Activated CD8-positive, alpha-beta memory T cell treated with anti-CD3 and anti-CD28 coated beads, Interleukin-2, amount 50 U/mL, for 4 hours (primary cell): ENCODE data around the gene LFNG.
"Not testable (repeated sequence)": the region's sequence is repeated elsewhere in the genome, so short reads cannot be mapped to it uniquely, and the experiment has no call there.

Experiments
- DNase-seq: peaks from one replicate; pipeline ENCODE4 v3.0.0-alpha.2; 2020

LFNG gene

DNA sequence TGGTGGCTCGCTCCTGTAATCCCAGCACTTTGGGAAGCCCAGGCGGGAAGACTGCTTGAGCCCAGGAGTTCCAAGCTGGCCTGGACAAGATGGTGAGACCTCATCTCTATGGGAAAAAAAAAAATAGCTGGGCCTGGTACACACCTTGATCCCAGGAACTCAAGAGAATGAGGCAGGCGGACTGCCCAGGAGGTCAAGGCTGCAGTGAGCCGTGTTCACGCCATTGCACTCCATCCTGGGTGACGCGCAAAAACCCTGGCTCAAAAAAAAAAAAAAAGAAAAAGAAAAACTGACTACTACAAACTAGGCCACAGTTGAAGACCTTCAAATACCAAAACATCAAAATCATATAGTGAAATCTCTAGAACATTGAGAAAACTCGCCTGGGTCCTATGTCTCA lies 31.8 kb downstream of the LFNG start:
- DNase-seq: no peak

DNA sequence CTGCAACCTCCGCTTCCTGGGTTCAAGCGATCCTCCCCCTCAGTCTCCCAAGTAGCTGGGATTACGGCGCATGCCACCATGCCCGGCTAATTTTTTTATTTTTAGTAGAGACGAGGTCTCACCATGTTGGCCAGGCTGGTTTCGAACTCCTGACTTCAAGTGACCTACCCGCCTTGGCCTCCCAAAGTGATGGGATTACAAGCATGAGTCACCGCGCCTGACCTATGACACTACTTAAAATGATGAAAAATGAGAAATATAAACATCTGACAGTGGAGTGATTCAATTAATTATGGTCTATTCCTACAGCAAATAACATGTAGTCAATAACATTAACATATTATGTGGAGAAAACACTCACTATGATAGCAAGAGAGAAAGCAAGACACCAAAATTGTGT lies 33.5 kb downstream of the LFNG start:
- no peak for DNase-seq

DNA sequence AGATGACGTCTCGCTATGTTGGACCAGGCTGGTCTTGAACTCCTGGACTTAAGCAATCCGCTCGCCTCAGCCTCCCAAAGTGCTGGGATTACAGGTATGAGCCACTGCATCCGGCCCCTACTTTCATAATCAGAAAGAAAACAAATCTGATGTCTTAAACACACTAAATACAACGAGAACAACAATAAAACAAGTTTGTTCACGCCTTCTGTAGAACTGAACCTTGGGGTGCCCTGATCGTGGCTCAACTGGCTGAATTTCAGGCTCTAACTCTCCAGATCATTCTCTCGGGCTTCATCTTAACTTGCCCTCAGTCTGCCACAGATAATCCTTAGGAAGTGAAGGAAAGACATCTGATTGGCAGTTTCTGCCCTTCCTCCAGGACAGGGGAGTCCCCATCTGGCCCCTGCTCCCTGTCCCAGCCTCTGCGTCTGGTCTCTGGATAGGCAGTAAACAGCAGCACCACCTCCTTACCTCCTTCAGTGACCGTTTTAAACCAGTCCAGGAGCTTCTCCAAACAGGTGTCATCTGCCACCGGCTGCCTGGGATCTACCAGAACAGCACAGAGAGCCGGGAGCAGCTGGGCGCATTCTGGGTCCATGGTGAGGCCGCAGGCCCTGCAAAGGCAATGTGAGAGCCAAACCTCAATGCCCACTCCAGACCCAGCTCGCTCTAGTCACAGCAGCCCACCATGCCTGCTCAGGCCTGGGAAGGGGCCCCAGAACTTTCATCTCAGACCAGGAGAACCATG lies 34.4 kb downstream of the LFNG start:
- no peak for DNase-seq

DNA sequence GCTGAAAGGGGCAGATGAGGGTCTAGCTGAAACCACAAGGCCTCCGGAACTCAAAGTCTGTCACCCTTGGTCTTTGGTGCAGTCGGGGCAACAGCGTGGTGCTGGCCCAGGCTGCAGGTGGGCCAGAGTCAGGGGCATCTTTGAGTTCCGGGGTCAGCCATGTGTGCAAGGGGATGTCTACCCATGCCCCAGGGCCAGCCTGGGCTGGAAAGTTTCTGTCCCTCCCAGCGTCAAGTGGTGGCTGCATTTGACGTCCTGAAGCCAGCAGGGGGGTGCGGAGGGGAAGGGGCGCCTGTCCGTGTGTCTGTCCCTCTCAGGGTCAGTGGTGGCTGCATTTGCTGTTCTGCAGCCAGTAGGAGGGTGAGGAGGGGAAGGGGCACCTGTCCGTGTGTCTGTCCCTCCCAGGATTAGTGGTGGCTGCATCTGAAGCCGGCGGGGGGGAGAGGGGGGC lies 35.1 kb downstream of the LFNG start:
- DNase-seq: no peak

DNA sequence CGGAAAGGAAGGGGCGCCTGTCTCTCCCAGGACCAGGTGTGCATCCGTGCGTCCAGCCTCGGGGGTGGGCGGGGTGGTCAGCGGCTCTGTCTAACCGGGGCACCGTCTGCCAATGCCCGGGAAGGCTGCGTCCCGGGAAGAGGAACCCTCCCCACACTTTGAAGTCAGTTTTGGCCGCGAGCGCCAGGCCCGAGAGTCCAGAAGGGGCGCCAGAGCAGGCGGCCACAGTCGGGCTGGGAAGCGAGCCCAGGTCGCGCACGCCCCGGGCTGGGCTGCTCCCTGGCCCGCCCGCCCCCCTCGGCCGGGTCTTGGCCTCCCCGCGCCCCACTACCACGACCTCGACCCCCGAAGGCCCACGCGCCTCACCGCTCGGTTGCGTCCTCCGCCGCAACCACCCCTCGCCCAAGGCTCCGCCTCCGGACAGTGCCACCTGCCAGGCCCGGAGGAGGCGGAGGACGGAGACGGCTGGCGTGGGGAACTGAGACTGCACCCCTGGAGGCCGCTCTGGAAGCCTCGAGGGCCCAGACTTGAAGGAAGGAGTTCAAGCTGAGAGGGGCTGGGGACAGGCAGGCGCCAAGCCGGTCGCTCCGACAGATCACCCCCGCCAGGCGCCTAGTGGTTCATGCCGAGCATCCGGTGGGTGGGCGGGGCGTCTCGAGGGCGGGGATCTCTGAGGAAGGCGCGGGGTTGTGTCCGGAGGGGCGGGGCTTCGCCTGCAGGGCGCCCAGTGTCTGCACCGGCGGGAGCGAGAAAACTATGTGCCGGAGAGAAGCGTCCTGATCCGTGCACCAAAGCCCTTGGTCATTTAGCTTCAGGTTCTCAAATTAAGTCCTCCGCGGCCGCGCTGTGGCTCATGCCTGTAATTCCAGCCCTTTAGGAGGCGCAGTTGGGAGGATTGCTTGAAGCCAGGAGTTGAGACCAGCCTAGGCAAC lies 35.8 kb downstream of the LFNG start, which contains the start of gene BRAT1:
TSS of gene BRAT1 (minus strand) at position 404 of the 932 bp plus-strand sequence. CDS start 1,093 bp downstream, outside the sequence.
- DNase-seq: peak; percentile 96

DNA sequence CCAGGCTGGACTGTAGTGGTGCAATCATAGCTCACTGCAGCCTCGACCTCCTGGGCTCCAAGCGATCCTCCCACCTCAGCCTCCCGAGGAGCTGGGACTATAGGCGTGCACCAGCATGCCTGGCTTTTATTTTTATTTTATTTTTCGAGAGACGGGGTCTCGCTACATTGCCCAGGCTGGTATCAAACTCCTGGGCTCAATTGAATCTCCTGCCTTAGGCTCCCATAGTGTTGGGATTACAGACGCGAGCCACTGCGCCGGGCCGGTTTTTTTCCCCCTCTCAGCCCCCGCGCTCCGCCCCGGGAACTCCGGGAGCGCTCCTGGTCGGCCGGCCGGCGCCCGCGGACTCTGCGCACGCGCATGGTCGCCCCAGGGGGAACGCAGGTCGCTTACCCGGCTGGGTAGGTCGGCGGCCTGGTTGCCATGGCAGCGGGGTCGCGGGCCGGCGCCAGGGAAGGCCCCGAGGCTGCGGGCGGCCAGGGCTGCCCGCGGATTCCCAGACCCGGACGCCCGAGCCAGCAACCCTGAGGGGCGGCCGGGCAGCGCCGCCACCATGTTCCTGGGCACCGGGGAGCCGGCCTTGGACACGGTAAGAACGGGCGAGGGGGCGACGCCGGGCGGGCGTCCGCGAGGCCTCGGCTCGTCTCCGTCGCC lies 39.2 kb downstream of the LFNG start, which contains the start of gene IQCE:
TSS of gene IQCE (plus strand) at position 351 of the 654 bp plus-strand sequence. CDS start at position 554, 203 bp downstream.
- DNase-seq: peak; percentile 90

DNA sequence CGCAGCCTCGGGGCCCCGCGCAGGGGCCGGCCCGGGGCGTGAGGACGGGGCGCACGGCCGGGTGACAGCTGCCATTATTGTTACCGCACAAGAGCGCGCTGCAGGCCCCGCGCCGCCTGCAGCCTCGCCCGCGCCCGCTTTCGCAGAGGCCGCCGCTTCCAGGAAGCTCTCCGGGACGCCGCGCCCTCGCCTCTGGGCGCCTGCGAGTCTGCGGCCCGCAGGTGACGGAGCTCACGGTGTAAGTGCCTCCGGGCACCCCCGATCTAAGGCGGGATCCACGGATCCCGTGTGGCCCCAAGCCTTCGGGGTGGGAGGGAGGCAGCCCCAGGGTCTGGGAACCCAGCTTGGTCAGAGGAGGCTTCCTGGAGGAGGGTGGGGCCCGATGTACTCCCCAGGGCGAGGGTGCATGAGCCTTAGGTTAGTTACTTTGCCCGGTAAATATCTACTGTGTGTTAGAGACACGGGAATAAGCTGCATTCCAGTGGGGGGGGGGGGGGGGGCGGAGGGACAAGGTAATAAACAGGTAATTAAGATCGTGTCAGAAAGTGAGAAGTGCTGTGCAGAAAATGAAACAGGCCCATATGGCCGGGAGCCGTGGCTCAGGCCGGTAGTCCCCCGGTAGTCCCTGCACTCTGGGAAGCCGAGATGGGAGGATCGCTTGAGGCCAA lies 39.8 kb downstream of the LFNG start:
- DNase-seq: no peak

DNA sequence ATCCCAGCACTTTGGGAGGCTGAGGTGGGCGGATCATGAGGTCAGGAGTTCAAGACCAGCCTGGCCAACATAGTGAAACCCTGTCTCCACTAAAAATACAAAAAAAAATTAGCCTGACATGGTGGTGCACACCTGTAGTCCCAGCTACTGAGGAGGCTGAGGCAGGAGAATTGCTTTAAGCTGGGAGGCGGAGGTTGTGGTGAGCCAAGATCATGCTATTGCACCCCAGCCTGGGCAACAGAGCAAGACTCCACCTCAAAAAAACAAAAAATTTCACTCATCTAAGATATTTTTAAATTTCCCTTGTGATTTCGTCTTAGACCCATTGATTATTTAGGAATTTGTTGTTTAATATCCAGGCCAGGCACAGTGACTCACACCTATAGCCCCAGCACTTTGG lies 44.4 kb downstream of the LFNG start:
- not testable (repeated sequence) for DNase-seq

DNA sequence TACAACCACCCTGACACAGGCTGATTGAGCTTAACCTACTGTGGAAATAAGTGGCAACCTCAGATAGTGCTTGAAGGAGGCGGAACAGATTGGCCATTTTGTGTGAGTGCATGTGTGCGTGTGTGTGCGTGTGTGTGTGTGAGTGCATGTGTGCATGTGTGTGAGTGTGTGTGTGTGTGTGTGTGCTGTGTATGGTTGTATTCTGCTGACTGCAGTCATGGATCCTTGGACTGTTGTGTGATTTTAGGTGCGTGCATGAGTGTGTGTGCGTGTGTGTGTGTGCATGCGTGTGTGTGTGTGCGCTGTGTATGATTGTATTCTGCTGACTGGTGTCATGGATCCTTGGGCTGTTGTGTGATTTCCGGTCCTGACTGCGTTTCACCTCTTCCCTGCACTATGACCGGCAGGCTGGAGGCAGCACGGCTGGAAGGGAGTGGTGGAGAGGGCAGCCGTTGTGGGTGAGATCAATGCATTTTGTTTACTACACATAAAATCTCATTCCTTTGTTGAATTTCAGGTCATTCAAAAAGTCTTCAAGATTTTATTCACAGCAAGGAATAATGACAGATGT lies 45.5 kb downstream of the LFNG start:
- DNase-seq: no peak

DNA sequence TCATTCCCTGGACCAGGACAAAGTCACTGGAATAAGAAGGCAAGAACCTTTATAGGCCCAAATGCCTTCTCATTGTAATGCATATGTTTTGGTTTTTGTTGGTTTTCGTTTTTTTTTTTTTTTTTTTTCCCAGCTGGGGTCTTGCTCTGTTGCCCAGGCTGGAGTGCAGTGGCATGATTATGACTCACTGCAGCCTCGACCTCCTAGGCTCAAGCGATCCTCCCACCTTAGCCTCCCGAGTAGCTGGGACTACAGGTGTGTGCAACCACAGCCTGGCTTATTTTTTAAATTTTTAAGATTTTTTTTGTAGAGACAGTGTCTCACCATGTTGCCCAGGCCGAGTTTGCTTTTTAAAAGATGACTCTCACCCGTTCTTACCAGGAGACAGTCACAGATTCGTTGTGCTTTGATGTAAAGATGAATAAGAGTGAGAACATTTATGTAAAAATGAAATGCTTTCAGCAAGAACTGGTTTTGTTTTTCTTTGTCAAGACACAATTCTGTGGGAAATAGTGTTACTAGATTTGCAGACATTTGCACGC lies 46.8 kb downstream of the LFNG start:
- DNase-seq: no peak

DNA sequence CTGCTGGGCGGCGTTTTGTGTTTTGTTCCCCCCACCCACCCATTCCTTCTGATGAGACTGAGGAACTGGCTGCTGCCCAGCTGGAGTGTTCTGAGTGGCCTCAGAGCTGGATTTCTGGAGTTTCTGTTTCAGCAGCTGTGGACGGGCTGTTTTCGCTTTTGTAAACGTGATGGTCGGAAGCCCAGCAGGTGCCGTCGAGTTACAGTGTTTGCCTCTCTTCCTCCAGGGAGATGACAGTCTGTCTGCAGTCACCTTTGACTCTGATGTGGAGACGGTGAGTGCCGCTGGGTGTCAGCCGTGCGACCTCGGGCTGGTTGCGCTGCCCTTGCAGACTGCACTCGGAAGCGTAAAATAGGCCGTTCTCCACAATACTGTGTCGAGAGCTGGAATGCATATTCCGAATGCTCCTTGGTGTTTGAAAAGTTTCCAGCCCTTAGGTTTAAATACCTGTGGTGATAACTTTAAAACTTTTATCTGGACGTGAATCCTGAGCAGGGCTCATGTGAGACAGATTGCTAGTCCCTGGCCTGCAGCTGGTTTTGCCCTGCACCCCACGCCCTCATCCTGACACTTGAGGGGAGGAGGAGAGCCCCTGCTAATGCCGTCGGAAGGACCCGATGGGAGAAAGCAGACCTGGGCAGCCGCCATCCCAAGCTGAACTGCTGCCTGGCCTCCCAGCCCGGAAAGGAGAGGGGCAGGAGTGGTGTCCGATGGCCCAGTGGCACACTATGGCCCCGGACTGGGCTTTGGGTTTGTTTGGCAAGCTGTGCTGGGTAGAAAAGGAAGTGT lies 47.5 kb downstream of the LFNG start:
- DNase-seq: no peak

DNA sequence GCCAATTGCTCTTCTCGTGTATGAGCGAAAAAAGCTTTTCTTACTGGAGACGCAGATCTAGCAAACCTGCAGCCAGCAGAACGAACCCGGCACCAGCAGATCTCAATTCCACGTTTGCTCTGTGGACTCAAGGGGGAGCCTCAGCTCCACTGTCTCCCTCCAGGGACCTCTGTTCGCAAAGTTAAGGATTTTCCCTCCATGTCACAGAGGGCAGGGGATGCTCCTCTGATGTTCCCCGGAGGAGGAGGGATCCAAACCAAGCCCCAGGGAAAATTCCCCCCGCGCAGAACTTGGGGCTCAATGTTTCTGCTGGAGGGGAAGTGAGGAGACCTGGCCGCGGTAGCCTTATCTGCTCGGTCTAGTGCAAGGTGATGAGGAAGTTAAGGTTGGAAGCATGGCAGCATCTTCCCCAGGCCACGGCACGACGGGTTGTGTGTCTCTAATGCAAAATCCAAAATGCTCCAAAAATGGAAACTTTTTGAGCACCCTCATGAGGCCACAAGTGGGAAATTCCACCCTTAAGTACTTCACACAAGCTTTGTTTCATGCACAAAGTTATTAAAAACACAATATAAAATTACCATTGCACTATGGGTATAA lies 48.2 kb downstream of the LFNG start:
- DNase-seq: no peak

DNA sequence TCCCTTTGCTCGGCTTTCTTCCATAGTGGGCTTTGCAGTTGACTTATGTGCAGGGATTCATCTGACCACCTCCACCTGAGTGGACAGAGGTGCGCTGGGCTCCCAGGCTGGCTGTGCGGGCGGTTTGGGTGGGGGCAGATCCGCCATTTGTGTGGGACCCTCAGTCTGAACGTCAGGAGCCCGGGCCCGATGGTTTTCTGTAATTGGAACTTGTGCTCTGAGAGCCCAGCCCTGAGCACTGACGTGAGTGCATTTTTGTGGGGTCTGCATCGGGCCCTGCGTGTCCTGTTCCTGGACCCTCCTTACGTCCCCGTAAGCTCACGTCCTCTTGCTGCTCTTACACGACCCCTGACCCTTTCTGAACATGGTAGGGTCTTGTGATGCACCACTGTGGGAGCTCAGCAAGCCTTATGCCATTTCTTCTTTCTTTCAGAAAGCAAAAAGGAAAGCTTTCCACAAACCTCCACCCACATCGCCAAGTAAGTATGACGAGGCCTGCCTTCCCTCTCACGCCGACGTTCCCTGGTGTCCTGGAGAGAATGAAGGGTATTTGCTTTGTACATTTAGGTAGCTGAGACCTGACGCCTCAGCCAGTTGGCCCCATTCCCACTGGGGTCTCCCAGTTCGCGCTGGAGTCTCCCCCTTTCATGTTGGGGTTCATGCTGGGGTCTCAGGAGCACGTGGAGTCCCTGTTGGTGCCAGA lies 49.1 kb downstream of the LFNG start:
- DNase-seq: no peak

DNA sequence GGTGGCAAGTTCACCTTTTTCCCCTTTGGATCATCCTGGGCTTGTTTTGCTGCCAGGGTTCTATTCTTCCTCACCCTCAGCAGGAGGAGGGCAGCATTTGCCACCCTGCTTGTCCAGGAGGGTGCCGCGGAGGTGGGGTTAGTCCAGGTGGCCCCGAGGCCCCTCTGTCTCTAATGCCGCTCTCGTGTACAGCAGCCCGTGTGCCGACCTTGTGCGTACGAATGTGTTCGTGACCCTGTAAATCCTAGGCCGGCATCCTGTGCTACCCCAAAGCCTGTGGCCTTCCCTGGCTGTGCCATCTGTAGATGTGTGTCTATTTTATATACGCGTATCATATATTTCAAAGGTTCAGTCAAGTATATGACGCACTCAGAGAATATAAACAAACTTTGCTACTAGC lies 49.8 kb downstream of the LFNG start:
- DNase-seq: no peak

DNA sequence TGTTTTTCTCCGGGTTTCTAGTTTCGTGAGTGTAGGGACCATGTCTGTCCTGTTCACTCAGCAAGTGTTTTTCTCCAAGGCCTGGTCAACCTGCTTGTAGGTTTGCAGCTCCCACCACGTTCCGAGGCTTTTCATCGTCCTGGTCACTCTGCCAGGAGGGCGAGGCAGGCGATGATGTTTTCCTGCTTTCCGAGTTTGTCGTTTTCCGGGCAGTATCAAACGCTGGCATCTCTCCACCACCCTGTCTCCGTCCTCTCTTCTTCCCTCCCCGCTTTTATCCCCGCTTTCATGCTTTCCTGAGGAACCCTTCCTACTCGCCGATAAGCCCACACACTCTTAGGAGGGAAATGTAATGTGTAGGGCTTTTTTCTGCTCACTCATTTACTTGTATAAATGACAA lies 50.4 kb downstream of the LFNG start:
- no peak for DNase-seq

DNA sequence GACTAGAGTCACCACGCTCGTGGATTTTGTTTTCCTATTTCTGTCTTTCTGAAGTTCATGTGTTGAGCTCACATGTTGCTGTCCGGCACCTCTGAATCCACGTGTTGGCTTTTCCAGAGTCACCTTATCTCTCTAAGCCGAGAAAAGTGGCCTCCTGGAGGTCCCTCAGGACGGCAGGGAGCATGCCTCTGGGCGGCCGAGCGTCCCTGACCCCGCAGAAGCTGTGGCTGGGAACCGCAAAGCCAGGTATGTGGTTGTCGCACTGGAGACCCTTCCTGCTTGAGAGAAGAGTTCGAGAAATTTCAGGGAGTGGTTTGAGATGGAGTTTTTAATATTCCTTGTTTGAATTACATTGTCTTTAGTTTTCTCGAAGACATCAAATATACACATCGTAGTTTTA lies 51.8 kb downstream of the LFNG start:
- DNase-seq: no peak

DNA sequence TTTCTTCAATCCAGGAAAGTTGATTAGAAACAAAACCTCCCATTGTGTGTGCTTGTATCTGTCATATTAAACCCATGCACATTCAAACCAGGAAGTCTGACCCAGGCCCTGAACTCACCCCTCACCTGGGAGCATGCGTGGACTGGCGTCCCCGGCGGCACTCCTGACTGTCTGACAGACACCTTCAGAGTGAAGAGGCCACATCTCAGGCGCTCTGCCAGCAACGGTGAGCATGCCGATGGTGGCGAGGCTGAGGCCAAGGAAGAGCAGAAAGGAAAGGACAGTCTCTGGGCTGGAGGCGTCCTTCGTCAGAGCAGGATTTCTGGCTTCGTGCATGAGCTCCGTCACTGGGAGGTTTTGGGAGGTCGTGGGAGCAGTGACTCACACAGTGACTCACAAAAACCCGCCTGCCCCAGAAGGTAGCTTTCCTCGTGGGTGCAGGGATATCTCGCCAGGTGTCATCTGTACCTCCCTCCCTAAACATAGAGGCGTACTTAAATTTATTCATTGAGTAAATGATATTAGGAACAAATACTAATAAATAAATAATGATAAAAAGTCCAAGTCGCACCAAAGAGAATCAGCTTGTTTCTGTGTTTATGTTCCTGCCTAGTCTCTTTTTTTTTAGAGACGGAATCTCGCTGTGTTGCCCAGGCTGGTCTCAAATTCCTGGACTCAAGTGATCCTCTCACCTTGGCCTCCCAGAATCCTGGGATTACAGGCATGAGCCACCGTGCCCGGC lies 52.7 kb downstream of the LFNG start:
- DNase-seq: peak; percentile 30

DNA sequence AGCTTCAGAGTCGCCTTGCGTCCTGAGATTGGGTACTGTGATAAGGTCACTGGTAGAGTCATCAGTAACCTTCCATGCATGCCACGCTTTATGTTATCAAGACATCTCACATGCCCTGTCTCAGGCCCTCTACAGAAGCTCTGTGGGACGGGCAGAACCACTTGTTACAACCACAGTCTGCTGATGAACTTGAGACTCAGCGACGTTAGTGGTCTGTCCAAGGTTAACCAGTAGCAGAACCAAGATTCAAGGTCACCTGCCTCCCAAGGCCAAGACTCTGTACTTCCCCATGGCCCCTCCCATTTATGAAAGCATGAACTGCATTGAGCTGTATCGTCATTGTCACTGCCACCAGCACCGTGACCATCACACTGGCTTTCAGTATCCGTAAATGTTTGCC lies 54.2 kb downstream of the LFNG start:
- no peak for DNase-seq

DNA sequence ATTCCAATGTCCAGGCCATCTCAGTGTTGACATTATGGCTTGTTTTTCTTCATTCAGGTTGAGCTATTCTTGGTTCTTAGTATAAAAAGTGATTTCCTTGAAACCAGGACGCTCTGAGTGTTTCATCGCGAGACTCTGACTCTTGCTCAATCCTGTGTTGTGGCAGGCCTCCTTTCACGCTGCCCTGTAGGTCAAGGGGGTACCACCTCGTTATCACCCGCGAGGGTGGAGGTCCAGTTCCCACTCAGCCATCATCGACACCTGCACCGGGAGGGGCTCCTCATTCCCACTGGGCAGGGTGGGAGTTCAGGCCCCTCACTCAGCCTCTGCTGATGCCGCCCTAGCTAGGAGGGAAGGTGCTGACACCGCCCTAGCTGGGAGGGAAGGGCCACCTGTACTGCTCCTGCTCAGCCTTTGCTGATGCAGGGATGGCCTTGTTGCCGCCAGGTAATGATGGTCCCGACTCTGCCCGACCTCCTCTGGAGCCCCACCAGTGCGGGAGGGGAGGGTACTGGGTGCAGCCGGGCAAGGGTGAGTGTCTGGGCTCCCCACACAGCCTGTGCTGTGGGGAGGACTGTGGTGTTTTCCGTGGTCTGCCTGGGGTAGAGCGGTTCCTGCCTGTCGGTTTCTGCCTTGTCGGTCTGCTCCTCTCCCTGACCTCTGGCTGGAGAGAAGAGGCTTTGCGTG lies 55.6 kb downstream of the LFNG start:
- no peak for DNase-seq
